SK-N-SH (cell line): Measurements from ENCODE around the gene GRM5. TPM values are rescaled to one million over a fixed set of nuclear protein-coding genes. Genes with fewer than 3 reads are reported as not detected.

Experiments used
- CTCF ChIA-PET: fragments of 300-600, 350-600 bp; formaldehyde crosslinking; extraction: SDS; loops from one replicate; lab custom pipeline; 2021; lab: Yijun Ruan, JAX
- POLR2A ChIA-PET: fragments of 350-600 bp; sonication (Branson Sonifier 250); formaldehyde crosslinking; extraction: SDS; loops from one replicate; lab custom pipeline; 2020; ENCODE audit warnings: antibody characterized with exemption, inconsistent platforms; lab: Yijun Ruan, JAX
- DNase-seq: peaks from one replicate; pipeline ENCODE4 v3.0.0; 2012
- H2AFZ ChIP-seq: fragments of 200-600 bp; sonication (generic); 2 replicates; pipeline ENCODE4 v1.8.1; 2016; ENCODE audit warnings: antibody characterized with exemption, mild to moderate bottlenecking, low read depth
- H3F3A ChIP-seq: fragments of 200-600 bp; sonication (generic); replicated peaks from 2 replicates; pipeline ENCODE3; 2016; ENCODE audit warnings: antibody characterized with exemption, mild to moderate bottlenecking; ENCODE audit not compliant: insufficient read depth
- H3K27ac ChIP-seq, 2 experiments: fragments of 200-500 bp in 1 of 2; fragments of 200-600 bp in 1 of 2; sonication (Bioruptor generic) in 1 of 2; sonication (generic), shearing (Covaris generic) in 1 of 2; 2 replicates each; pipeline versions ENCODE4 v1.5.1 to v1.6.1; 2014 to 2016; ENCODE audit warnings: low read depth in 2 of 2, inconsistent platforms in 1 of 2, low read length in 1 of 2, mild to moderate bottlenecking in 1 of 2, mixed read lengths in 1 of 2
- H3K27me3 ChIP-seq: fragments of 200-600 bp; sonication (generic), shearing (Covaris generic); 2 replicates; pipeline ENCODE4 v1.6.1; 2016; ENCODE audit warnings: mixed run types; ENCODE audit not compliant: insufficient read depth
- H3K36me3 ChIP-seq, 2 experiments: fragments of 200-500 bp in 1 of 2; fragments of 200-600 bp in 1 of 2; sonication (Bioruptor generic) in 1 of 2; sonication (generic) in 1 of 2; replicated peaks in 1 of 2; 2 replicates each; pipeline versions ENCODE3 to v1.5.1; 2014 to 2016; ENCODE audit warnings: low read length in 1 of 2, mild to moderate bottlenecking in 1 of 2; ENCODE audit not compliant: insufficient read depth in 2 of 2, control insufficient read depth in 1 of 2
- H3K4me1 ChIP-seq, 2 experiments: fragments of 200-500 bp in 1 of 2; fragments of 200-600 bp in 1 of 2; sonication (Bioruptor generic) in 1 of 2; sonication (generic), shearing (Covaris generic) in 1 of 2; 2 replicates each; pipeline versions ENCODE4 v1.5.1 to v1.6.1; 2014 to 2016; ENCODE audit warnings: low read depth in 1 of 2, low read length in 1 of 2, mixed run types in 1 of 2; ENCODE audit not compliant: insufficient read depth in 2 of 2, control insufficient read depth in 1 of 2
- H3K4me2 ChIP-seq: fragments of 200-600 bp; sonication (generic), shearing (Covaris generic); 2 replicates; pipeline ENCODE4 v1.6.1; 2017; ENCODE audit warnings: mixed run types
- H3K4me3 ChIP-seq, 2 experiments: fragments of 200-500 bp in 1 of 2; fragments of 200-600 bp in 1 of 2; sonication (Bioruptor generic) in 1 of 2; sonication (generic), shearing (Covaris generic) in 1 of 2; 2 replicates each; pipeline versions ENCODE4 v1.5.1 to v1.8.1; 2014 to 2016; ENCODE audit warnings: low read depth in 2 of 2, inconsistent platforms in 1 of 2, low read length in 1 of 2, mild to moderate bottlenecking in 1 of 2, mixed read lengths in 1 of 2, moderate library complexity in 1 of 2
- H3K79me2 ChIP-seq: fragments of 200-600 bp; sonication (generic); 2 replicates; pipeline ENCODE4 v1.8.1; 2017; ENCODE audit warnings: mild to moderate bottlenecking; ENCODE audit not compliant: insufficient read depth
- H3K9ac ChIP-seq: fragments of 200-600 bp; sonication (generic); 2 replicates; pipeline ENCODE4 v1.6.1; 2017; ENCODE audit warnings: mixed run types
- H3K9me2 ChIP-seq: fragments of 200-600 bp; sonication (generic); 2 replicates; pipeline ENCODE4 v1.6.1; 2017; ENCODE audit warnings: mixed run types
- H3K9me3 ChIP-seq: fragments of 200-600 bp; sonication (generic); 2 replicates; pipeline ENCODE4 v1.6.1; 2017; ENCODE audit warnings: mixed run types, mild to moderate bottlenecking, moderate library complexity
- H4K20me1 ChIP-seq: fragments of 200-600 bp; sonication (generic); 2 replicates; pipeline ENCODE4 v1.6.1; 2017; ENCODE audit warnings: mild to moderate bottlenecking, mixed run types; ENCODE audit not compliant: insufficient read depth
- EZH2phosphoT487 ChIP-seq: fragments of 200-600 bp; sonication (generic); IDR thresholded peaks from 2 replicates; pipeline ENCODE4 v1.6.1; 2017; ENCODE audit warnings: low read depth, mixed run types, mild to moderate bottlenecking, antibody characterized with exemption, moderate library complexity, borderline replicate concordance
- FOXJ3 ChIP-seq: sonication (generic); formaldehyde crosslinking; IDR thresholded peaks from 2 replicates; pipeline ENCODE4 v1.5.1; 2020; ENCODE audit warnings: mild to moderate bottlenecking, missing genetic modification reagents
- FOXM1 ChIP-seq: IDR thresholded peaks from 2 replicates; pipeline ENCODE4 v1.4.0; 2012; ENCODE audit warnings: low read depth, mild to moderate bottlenecking
- GATA2 ChIP-seq: sonication (generic); formaldehyde crosslinking; IDR thresholded peaks from 2 replicates; pipeline ENCODE4 v1.5.0; 2020; ENCODE audit warnings: mild to moderate bottlenecking, missing genetic modification reagents
- JUND ChIP-seq: IDR thresholded peaks from 2 replicates; pipeline ENCODE4 v1.4.0; 2012
- MEF2A ChIP-seq: IDR thresholded peaks from 2 replicates; pipeline ENCODE4 v1.4.0; 2012; ENCODE audit warnings: low read depth, borderline replicate concordance
- MXI1 ChIP-seq: IDR thresholded peaks from 2 replicates; pipeline ENCODE4 v1.6.1; 2012; ENCODE audit warnings: mild to moderate bottlenecking, low read depth, low read length, improper control_type of control experiment
- NFIC ChIP-seq: IDR thresholded peaks from 2 replicates; pipeline ENCODE4 v1.4.0; 2012; ENCODE audit warnings: borderline replicate concordance
- NRF1 ChIP-seq: IDR thresholded peaks from 2 replicates; pipeline ENCODE4 v1.6.1; 2012; ENCODE audit warnings: low read depth, mild to moderate bottlenecking, low read length
- RAD21 ChIP-seq: IDR thresholded peaks from 2 replicates; pipeline ENCODE4 v1.6.1; 2012; ENCODE audit warnings: mild to moderate bottlenecking, low read length
- RCOR1 ChIP-seq: fragments of 150-350 bp; IDR thresholded peaks from 2 replicates; pipeline ENCODE4 v1.6.1; 2017; ENCODE audit warnings: antibody characterized with exemption, low read length
- RFX5 ChIP-seq: IDR thresholded peaks from 2 replicates; pipeline ENCODE4 v1.6.1; 2012; ENCODE audit warnings: mild to moderate bottlenecking, improper control_type of control experiment, low read length
- SIN3A ChIP-seq: IDR thresholded peaks from 2 replicates; pipeline ENCODE4 v1.6.1; 2012; ENCODE audit warnings: low read depth, mild to moderate bottlenecking, low read length, moderate library complexity, borderline replicate concordance
- SMC3 ChIP-seq: IDR thresholded peaks from 2 replicates; pipeline ENCODE4 v1.6.1; 2012; ENCODE audit warnings: low read depth, low read length, improper control_type of control experiment
- TAF1 ChIP-seq: IDR thresholded peaks from 2 replicates; pipeline ENCODE4 v1.6.1; 2012; ENCODE audit warnings: low read depth, mild to moderate bottlenecking, low read length, moderate library complexity, borderline replicate concordance
- TCF12 ChIP-seq: IDR thresholded peaks from 2 replicates; pipeline ENCODE4 v1.4.0; 2012
- TEAD4 ChIP-seq: IDR thresholded peaks from 2 replicates; pipeline ENCODE4 v1.4.0; 2012; ENCODE audit warnings: mild to moderate bottlenecking, borderline replicate concordance; ENCODE audit not compliant: insufficient read depth
- USF1 ChIP-seq: IDR thresholded peaks from 2 replicates; pipeline ENCODE4 v1.4.0; 2012; ENCODE audit warnings: low read depth, borderline replicate concordance
- YY1 ChIP-seq: IDR thresholded peaks from 2 replicates; pipeline ENCODE4 v1.4.0; 2012; ENCODE audit warnings: low read depth, mild to moderate bottlenecking
- WGBS: methylation state at CpG from one replicate; pipeline ENCODE4 v1.1.6; 2017; ENCODE audit warnings: low lambda C conversion rate; 5-methylcytosine and 5-hydroxymethylcytosine counted together
- polyA plus RNA-seq, 3 experiments: library from polyadenylated mRNA; depleted of rRNA; stranded (reverse); fragments of >200 nt; gene quantifications; 2 replicates each; pipeline ENCODE4 v1.2.3, GENCODE V29; 2012
- TF ChIP-seq, protein P1 (sequence below): IDR thresholded peaks from 2 replicates; pipeline ENCODE4 v1.4.0; 2012; ENCODE audit warnings: low read depth, borderline replicate concordance
- TF ChIP-seq, protein P2 (sequence below): fragments of 150-350 bp; IDR thresholded peaks from 2 replicates; pipeline ENCODE4 v1.6.1; 2016; ENCODE audit warnings: mild to moderate bottlenecking, low read depth, low read length
- TF ChIP-seq, protein P3 (sequence below): IDR thresholded peaks from 2 replicates; pipeline ENCODE4 v1.6.1; 2012; ENCODE audit warnings: mild to moderate bottlenecking, low read depth, low read length, moderate library complexity

The GRM5 gene
- polyA plus RNA-seq, 1 of the 3 experiments (the other 2 are of a cell fraction): not detected

DNA sequence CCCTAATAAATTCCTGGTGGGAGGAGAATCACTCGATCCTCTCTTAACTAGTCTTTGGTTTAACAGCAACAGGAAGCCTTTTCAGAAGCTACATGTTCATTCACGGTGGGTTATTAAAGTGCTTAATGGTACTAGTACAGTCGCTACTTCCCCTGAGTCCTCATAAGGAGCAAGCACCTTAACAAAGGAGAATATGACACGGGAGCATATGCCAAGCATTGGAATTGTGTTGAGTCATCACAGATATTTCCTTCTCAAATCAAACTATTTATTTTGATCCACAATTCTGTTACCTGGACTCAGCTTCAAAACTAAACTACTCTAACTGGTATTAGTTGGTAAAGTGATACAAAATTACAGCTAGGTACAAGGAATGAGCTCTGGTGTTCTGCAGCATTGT lies 550.8 kb downstream of the GRM5 start:
- Histone ChIP-seq H3K9me3 (no peaks in the 10 kb centered on the region), H3K9me2 (no peaks in the 10 kb centered on the region), H3K36me3 (no peaks in the 10 kb centered on the region), H3K9ac (no peak overlapping the region), H3K27me3 (no peaks in the 10 kb centered on the region), H3K27ac (no peak overlapping the region), H3K4me2 (no peak overlapping the region), H3K4me3 (no peak overlapping the region), H3K4me1 (peaks cover 0 to 7% of the 10 kb centered on the region in 2 experiments; a peak in 1 of 4 replicates), H4K20me1 (no peaks in the 10 kb centered on the region), H3K79me2 (no peaks in the 10 kb centered on the region), H3F3A (peaks cover 4% of the 10 kb centered on the region), H2AFZ (no peak overlapping the region)
- no peak for DNase-seq
- WGBS: 43% methylated on average over 4 of the region's 4 CpGs
- ChIA-PET CTCF (interaction anchor here (1.3 kb wide), 1 partner anchor 37 kb away, joined by 3 read pairs; no protein-coding TSS in a partner anchor), POLR2A (no interaction called here)
- TF ChIP-seq JUND: no peak
- TF ChIP-seq, protein P1, sequence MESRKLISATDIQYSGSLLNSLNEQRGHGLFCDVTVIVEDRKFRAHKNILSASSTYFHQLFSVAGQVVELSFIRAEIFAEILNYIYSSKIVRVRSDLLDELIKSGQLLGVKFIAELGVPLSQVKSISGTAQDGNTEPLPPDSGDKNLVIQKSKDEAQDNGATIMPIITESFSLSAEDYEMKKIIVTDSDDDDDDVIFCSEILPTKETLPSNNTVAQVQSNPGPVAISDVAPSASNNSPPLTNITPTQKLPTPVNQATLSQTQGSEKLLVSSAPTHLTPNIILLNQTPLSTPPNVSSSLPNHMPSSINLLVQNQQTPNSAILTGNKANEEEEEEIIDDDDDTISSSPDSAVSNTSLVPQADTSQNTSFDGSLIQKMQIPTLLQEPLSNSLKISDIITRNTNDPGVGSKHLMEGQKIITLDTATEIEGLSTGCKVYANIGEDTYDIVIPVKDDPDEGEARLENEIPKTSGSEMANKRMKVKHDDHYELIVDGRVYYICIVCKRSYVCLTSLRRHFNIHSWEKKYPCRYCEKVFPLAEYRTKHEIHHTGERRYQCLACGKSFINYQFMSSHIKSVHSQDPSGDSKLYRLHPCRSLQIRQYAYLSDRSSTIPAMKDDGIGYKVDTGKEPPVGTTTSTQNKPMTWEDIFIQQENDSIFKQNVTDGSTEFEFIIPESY: no peak
- TF ChIP-seq NRF1: no peak
- TF ChIP-seq RAD21: no peak
- no peak for TF ChIP-seq SMC3
- no peak for TF ChIP-seq TCF12

GRCh38 chr11:88511006-88511405 lies 554.8 kb downstream of the GRM5 start:
- Histone ChIP-seq H3K9ac (no peak overlapping the region), H3K27ac (no peak overlapping the region), H2AFZ (no peak overlapping the region), H4K20me1 (no peaks in the 10 kb centered on the region), H3K4me2 (no peak overlapping the region), H3K36me3 (no peaks in the 10 kb centered on the region), H3K79me2 (no peaks in the 10 kb centered on the region), H3K9me2 (no peaks in the 10 kb centered on the region), H3K4me3 (no peak overlapping the region), H3K27me3 (no peaks in the 10 kb centered on the region), H3K9me3 (no peaks in the 10 kb centered on the region), H3K4me1 (peaks cover 0 to 7% of the 10 kb centered on the region in 2 experiments; a peak in 1 of 4 replicates), H3F3A (peaks cover 4% of the 10 kb centered on the region)
- DNase-seq: no peak
- WGBS: 75% methylated on average over 1 of the region's 1 CpG
- POLR2A ChIA-PET: no interaction called here
- CTCF ChIA-PET: interaction anchor here (1.5 kb wide), 1 partner anchor 26 kb away, joined by 3 read pairs; no protein-coding TSS in a partner anchor
- TF ChIP-seq, protein P2, sequence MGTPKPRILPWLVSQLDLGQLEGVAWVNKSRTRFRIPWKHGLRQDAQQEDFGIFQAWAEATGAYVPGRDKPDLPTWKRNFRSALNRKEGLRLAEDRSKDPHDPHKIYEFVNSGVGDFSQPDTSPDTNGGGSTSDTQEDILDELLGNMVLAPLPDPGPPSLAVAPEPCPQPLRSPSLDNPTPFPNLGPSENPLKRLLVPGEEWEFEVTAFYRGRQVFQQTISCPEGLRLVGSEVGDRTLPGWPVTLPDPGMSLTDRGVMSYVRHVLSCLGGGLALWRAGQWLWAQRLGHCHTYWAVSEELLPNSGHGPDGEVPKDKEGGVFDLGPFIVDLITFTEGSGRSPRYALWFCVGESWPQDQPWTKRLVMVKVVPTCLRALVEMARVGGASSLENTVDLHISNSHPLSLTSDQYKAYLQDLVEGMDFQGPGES: no peak
- TF ChIP-seq YY1 (no peak), FOXJ3 (no peak), RFX5 (no peak), USF1 (no peak), JUND (no peak), SIN3A (no peak), MEF2A (no peak), TCF12 (no peak), GATA2 (CRISPR knock-in tag) (no peak), NFIC (no peak), MXI1 (no peak), TAF1 (no peak), FOXM1 (no peak), RCOR1 (no peak), TEAD4 (no peak), EZH2phosphoT487 (no peak), RAD21 (no peak)
- TF ChIP-seq, protein P3, sequence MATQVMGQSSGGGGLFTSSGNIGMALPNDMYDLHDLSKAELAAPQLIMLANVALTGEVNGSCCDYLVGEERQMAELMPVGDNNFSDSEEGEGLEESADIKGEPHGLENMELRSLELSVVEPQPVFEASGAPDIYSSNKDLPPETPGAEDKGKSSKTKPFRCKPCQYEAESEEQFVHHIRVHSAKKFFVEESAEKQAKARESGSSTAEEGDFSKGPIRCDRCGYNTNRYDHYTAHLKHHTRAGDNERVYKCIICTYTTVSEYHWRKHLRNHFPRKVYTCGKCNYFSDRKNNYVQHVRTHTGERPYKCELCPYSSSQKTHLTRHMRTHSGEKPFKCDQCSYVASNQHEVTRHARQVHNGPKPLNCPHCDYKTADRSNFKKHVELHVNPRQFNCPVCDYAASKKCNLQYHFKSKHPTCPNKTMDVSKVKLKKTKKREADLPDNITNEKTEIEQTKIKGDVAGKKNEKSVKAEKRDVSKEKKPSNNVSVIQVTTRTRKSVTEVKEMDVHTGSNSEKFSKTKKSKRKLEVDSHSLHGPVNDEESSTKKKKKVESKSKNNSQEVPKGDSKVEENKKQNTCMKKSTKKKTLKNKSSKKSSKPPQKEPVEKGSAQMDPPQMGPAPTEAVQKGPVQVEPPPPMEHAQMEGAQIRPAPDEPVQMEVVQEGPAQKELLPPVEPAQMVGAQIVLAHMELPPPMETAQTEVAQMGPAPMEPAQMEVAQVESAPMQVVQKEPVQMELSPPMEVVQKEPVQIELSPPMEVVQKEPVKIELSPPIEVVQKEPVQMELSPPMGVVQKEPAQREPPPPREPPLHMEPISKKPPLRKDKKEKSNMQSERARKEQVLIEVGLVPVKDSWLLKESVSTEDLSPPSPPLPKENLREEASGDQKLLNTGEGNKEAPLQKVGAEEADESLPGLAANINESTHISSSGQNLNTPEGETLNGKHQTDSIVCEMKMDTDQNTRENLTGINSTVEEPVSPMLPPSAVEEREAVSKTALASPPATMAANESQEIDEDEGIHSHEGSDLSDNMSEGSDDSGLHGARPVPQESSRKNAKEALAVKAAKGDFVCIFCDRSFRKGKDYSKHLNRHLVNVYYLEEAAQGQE: no peak
